ENCODE measurements around the gene ORM2. TPM values are rescaled to one million over a fixed set of nuclear protein-coding genes. Genes with fewer than 3 reads are reported as not detected.

The ORM2 gene
- total and polyA plus RNA-seq, 9 of the 15 experiments (the other 6 are each of a cell fraction or from before 2014, with no cell fraction given): 0.98 TPM; not detected in 8

DNA sequence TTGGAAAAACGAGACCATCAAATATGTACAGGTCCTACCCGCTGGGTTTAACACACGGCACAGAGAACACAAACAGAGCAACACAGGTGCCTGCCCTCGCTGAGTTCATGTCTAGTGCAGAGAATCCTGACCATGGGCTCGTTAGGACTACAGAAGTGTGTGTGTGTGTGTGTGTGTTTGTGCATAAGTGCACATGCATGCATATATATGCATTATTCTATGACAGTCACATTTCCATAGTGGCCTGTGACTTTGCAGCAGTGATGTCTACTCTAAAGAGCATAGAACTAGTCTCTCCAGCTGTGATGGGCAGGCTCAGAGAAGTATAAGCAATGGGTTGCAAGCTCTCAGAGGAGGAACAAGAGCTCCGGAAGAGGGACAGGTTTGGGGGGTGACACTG is 27.7 kb downstream of the ORM2 start:
- no peaks in the 10 kb centered on the region for H4K20me1 ChIP-seq (replicated peaks; ENCODE audit: control insufficient read depth, insufficient read depth, low read length)
- BruUV-seq (replicated peaks): no TSS peak
- ATAC-seq (no peak), DNase-seq (ENCODE audit: extremely low read depth in 1 of 4, low spot score in 3 of 4) (no peak), FAIRE-seq (no peak)
- 63% methylated on average over 6 of the region's 6 CpGs for WGBS (ENCODE audit: insufficient coverage, low coverage, missing lambda C conversion rate)
- H3K9me1 ChIP-seq (ENCODE audit: control insufficient read depth, insufficient read depth, low read length): no peaks in the 10 kb centered on the region
- no peak overlapping the region for H3K4me2 ChIP-seq (ENCODE audit: insufficient read depth, low read length)
- CTCF ChIA-PET (ENCODE audit: low intra/inter-chr PET ratio): no interaction called here
- H3K36me3 ChIP-seq (ENCODE audit: control insufficient read depth, insufficient read depth, low read length): peaks cover 16% of the 10 kb centered on the region; the same call in 2 of the 3 replicates
- H3K4me3 ChIP-seq: no peak overlapping the region
- no peaks in the 10 kb centered on the region for H3K79me2 ChIP-seq (ENCODE audit: control insufficient read depth, insufficient read depth, low read length)
- intact Hi-C loops (cut with micrococcal nuclease) (no loop called here), in situ Hi-C loops (cut with MboI) (no loop called here)
- POLR2A ChIA-PET: interaction anchor here (0.6 kb wide), 1 partner anchor 13 kb away, joined by 4 read pairs; no protein-coding TSS in a partner anchor
- no peaks in the 10 kb centered on the region for H3K27me3 ChIP-seq (ENCODE audit: control insufficient read depth in 2 of 2, insufficient read depth in 2 of 2, low read length in 2 of 2)
- no peaks in the 10 kb centered on the region for H3K4me1 ChIP-seq (replicated peaks in 1 of 2; ENCODE audit: control insufficient read depth in 2 of 2, insufficient read depth in 2 of 2, low read length in 2 of 2)
- H3K9me3 ChIP-seq (replicated peaks; ENCODE audit: control insufficient read depth, insufficient read depth, low read depth, low read length): no peaks in the 10 kb centered on the region
- no peak overlapping the region for H2AFZ ChIP-seq (ENCODE audit: low read depth, low read length)
- H3K27ac ChIP-seq (ENCODE audit: extremely low read depth, low read depth, low read length): no peak overlapping the region
- H3K9ac ChIP-seq (ENCODE audit: insufficient read depth in 1 of 2, low read depth in 2 of 2, low read length in 2 of 2): no peak overlapping the region
- TF ChIP-seq, protein P1, sequence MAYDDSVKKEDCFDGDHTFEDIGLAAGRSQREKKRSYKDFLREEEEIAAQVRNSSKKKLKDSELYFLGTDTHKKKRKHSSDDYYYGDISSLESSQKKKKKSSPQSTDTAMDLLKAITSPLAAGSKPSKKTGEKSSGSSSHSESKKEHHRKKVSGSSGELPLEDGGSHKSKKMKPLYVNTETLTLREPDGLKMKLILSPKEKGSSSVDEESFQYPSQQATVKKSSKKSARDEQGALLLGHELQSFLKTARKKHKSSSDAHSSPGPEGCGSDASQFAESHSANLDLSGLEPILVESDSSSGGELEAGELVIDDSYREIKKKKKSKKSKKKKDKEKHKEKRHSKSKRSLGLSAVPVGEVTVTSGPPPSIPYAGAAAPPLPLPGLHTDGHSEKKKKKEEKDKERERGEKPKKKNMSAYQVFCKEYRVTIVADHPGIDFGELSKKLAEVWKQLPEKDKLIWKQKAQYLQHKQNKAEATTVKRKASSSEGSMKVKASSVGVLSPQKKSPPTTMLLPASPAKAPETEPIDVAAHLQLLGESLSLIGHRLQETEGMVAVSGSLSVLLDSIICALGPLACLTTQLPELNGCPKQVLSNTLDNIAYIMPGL (CRISPR knock-in tag; IDR thresholded peaks at IDR 0.05): no peak
- TF ChIP-seq, protein P2, sequence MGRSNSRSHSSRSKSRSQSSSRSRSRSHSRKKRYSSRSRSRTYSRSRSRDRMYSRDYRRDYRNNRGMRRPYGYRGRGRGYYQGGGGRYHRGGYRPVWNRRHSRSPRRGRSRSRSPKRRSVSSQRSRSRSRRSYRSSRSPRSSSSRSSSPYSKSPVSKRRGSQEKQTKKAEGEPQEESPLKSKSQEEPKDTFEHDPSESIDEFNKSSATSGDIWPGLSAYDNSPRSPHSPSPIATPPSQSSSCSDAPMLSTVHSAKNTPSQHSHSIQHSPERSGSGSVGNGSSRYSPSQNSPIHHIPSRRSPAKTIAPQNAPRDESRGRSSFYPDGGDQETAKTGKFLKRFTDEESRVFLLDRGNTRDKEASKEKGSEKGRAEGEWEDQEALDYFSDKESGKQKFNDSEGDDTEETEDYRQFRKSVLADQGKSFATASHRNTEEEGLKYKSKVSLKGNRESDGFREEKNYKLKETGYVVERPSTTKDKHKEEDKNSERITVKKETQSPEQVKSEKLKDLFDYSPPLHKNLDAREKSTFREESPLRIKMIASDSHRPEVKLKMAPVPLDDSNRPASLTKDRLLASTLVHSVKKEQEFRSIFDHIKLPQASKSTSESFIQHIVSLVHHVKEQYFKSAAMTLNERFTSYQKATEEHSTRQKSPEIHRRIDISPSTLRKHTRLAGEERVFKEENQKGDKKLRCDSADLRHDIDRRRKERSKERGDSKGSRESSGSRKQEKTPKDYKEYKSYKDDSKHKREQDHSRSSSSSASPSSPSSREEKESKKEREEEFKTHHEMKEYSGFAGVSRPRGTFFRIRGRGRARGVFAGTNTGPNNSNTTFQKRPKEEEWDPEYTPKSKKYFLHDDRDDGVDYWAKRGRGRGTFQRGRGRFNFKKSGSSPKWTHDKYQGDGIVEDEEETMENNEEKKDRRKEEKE (IDR thresholded peaks at IDR 0.05; ENCODE audit: borderline replicate concordance in 1 of 2, control insufficient read depth in 1 of 2, low read depth in 2 of 2, low read length in 1 of 2): no peak
- TF ChIP-seq RBM14 (IDR thresholded peaks at IDR 0.05; ENCODE audit: borderline replicate concordance, insufficient read depth, low read depth, low read length) (no peak), RAD51 (IDR thresholded peaks at IDR 0.05; ENCODE audit: borderline replicate concordance, low read depth) (no peak), BHLHE40 (IDR thresholded peaks at IDR 0.05; ENCODE audit: low read length) (no peak), NR2C1 (IDR thresholded peaks at IDR 0.05) (no peak), NR2C1 (tag; IDR thresholded peaks at IDR 0.05) (no peak), ZNF57 (CRISPR knock-in tag; IDR thresholded peaks at IDR 0.05) (no peak), TRIM28 (IDR thresholded peaks at IDR 0.05) (no peak), FOXK1 (CRISPR knock-in tag; IDR thresholded peaks at IDR 0.05; ENCODE audit: borderline replicate concordance) (no peak), POLR2A (conservative IDR thresholded peaks at IDR 0.05) (no peak), ZNF778 (CRISPR knock-in tag; IDR thresholded peaks at IDR 0.05) (no peak), POLR2AphosphoS5 (IDR thresholded peaks at IDR 0.05; ENCODE audit: control insufficient read depth, insufficient read depth, low read depth, low read length) (no peak), POU5F1 (IDR thresholded peaks at IDR 0.05; ENCODE audit: borderline replicate concordance, low read depth, low read length, partially characterized antibody) (no peak), PHF20 (IDR thresholded peaks at IDR 0.05; ENCODE audit: partially characterized antibody) (no peak), ERF (CRISPR knock-in tag; IDR thresholded peaks at IDR 0.05) (no peak)
- TF ChIP-seq, protein P3, sequence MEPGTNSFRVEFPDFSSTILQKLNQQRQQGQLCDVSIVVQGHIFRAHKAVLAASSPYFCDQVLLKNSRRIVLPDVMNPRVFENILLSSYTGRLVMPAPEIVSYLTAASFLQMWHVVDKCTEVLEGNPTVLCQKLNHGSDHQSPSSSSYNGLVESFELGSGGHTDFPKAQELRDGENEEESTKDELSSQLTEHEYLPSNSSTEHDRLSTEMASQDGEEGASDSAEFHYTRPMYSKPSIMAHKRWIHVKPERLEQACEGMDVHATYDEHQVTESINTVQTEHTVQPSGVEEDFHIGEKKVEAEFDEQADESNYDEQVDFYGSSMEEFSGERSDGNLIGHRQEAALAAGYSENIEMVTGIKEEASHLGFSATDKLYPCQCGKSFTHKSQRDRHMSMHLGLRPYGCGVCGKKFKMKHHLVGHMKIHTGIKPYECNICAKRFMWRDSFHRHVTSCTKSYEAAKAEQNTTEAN (CRISPR knock-in tag; IDR thresholded peaks at IDR 0.05): no peak
- TF ChIP-seq, protein P4, sequence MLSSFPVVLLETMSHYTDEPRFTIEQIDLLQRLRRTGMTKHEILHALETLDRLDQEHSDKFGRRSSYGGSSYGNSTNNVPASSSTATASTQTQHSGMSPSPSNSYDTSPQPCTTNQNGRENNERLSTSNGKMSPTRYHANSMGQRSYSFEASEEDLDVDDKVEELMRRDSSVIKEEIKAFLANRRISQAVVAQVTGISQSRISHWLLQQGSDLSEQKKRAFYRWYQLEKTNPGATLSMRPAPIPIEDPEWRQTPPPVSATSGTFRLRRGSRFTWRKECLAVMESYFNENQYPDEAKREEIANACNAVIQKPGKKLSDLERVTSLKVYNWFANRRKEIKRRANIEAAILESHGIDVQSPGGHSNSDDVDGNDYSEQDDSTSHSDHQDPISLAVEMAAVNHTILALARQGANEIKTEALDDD (IDR thresholded peaks at IDR 0.05): no peak

All from K562 (cell line).